Neural crest cell (in vitro differentiated cells): ENCODE results near the gene SASH1. TPM values are rescaled to one million over a fixed set of nuclear protein-coding genes. Genes with fewer than 3 reads are reported as not detected.
A peak's percentile ranks its signal among the peaks of the same experiment; 100 is the strongest.

Source experiments
- DNase-seq: peaks from one replicate; pipeline ENCODE4 v3.0.0; 2021; ENCODE audit warnings: low read depth, mixed read lengths, low spot score
- H3K27ac Mint-ChIP-seq: one replicate; pipeline ENCODE4 v1.8.0; 2021; ENCODE audit warnings: mild to moderate bottlenecking, mixed read lengths; ENCODE audit not compliant: unreplicated experiment
- H3K27me3 Mint-ChIP-seq: 2 replicates; pipeline ENCODE4 v1.8.0; 2021; ENCODE audit warnings: low read depth, mild to moderate bottlenecking, mixed read lengths
- H3K36me3 Mint-ChIP-seq: 2 replicates; pipeline ENCODE4 v1.8.0; 2021; ENCODE audit warnings: low read depth, mild to moderate bottlenecking, mixed read lengths
- H3K4me1 Mint-ChIP-seq: 2 replicates; pipeline ENCODE4 v1.8.0; 2021; ENCODE audit warnings: mixed read lengths
- H3K4me3 Mint-ChIP-seq: one replicate; pipeline ENCODE4 v1.8.0; 2021; ENCODE audit warnings: mild to moderate bottlenecking, mixed read lengths
- H3K9me3 Mint-ChIP-seq: 2 replicates; pipeline ENCODE4 v1.8.0; 2021; ENCODE audit warnings: mixed read lengths
- CTCF ChIP-seq: fragments of 200-600 bp; sonication (generic); conservative IDR thresholded peaks from 2 replicates; pipeline ENCODE4 v1.5.0; 2021; ENCODE audit warnings: antibody characterized with exemption, mild to moderate bottlenecking
- total RNA-seq: library from RNA; stranded (reverse); gene quantifications from 2 replicates; pipeline ENCODE4 v1.2.1, GENCODE V29; 2021

Gene SASH1
- total RNA-seq, 1 donor from 2014 or later = 90.0 TPM

DNA sequence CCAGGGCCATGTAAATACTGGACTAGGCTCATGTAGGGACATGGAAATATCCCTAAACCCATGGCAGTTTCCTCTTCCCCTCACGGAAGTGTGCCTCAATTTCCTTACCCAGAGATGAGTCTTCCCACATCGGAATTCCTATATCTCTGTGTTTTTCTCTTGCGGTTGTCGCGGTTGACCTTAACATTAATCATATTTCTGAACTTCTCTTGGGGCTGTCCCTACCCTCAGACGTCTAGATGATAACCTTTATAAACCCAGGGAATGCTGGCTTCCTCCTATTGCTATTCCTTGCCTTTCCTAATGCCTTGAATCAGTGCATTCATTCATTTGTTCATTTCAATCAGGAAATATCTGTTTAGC, 160.1 kb downstream of the SASH1 start:
- Mint-ChIP-seq H3K4me1 (peaks cover 42% of the 10 kb centered on the region), H3K27ac (no peak overlapping the region), H3K27me3 (no peaks in the 10 kb centered on the region), H3K36me3 (peaks cover 18% of the 10 kb centered on the region), H3K9me3 (no peaks in the 10 kb centered on the region), H3K4me3 (no peak overlapping the region)
- no peak for TF ChIP-seq CTCF
- DNase-seq = no peak

DNA sequence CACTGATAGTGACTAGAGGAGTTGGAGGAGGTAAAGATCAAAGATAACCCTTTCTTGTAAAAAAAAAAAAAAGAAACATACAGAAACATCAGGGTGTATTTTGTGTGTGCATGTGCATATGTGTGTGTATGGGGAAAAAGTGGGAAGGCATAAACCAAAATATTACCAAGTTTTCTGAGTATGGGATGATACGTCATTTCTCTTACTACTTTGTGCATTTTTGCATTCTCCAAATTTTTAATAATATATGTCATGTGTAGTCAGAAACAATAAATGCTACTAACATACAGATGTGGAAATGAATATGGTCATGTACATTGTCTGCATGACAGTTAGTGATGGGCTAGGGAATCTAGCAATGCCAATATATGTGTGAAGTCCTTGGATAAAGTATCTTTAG, 161.1 kb downstream of the SASH1 start:
- TF ChIP-seq CTCF = no peak
- Mint-ChIP-seq H3K4me3 (no peak overlapping the region), H3K27ac (no peak overlapping the region), H3K27me3 (no peaks in the 10 kb centered on the region), H3K36me3 (peaks cover 18% of the 10 kb centered on the region), H3K9me3 (no peaks in the 10 kb centered on the region), H3K4me1 (peaks cover 50% of the 10 kb centered on the region)
- DNase-seq = no peak

DNA sequence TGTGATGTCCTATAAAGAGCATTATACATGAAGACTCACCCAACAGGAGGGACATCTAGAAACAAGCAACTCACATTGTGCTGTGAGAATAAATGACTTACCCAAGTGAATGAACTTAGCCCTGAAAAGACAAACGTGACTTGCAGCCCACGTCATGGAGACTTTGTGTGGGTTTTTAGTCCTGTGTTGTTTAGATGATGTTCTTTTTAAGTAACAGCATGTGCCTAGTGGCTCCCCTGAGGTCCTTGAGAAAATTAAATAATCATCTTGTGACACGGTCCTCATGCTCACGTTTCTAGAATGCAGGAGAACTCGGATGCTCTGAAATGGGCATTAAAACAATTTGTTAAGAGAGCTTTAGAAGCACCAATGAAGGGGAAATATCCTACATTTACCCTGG, 165.1 kb downstream of the SASH1 start:
- DNase-seq = no peak
- TF ChIP-seq CTCF = no peak
- H3K4me3 Mint-ChIP-seq = peak overlapping the region; percentile 90
- no peaks in the 10 kb centered on the region for H3K9me3 Mint-ChIP-seq
- peaks cover 37% of the 10 kb centered on the region for H3K4me1 Mint-ChIP-seq
- H3K27me3 Mint-ChIP-seq = no peaks in the 10 kb centered on the region
- H3K36me3 Mint-ChIP-seq = peaks cover 3% of the 10 kb centered on the region
- peak overlapping the region; percentile 39 for H3K27ac Mint-ChIP-seq

GRCh38 chr6:148508401-148509041, 165.9 kb downstream of the SASH1 start:
- Mint-ChIP-seq H3K4me3 (peak overlapping the region; percentile 90), H3K27ac (peak overlapping the region; percentile 95), H3K9me3 (no peaks in the 10 kb centered on the region), H3K36me3 (peaks cover 6% of the 10 kb centered on the region), H3K4me1 (peaks cover 44% of the 10 kb centered on the region), H3K27me3 (no peaks in the 10 kb centered on the region)
- no peak for DNase-seq
- TF ChIP-seq CTCF = no peak

DNA sequence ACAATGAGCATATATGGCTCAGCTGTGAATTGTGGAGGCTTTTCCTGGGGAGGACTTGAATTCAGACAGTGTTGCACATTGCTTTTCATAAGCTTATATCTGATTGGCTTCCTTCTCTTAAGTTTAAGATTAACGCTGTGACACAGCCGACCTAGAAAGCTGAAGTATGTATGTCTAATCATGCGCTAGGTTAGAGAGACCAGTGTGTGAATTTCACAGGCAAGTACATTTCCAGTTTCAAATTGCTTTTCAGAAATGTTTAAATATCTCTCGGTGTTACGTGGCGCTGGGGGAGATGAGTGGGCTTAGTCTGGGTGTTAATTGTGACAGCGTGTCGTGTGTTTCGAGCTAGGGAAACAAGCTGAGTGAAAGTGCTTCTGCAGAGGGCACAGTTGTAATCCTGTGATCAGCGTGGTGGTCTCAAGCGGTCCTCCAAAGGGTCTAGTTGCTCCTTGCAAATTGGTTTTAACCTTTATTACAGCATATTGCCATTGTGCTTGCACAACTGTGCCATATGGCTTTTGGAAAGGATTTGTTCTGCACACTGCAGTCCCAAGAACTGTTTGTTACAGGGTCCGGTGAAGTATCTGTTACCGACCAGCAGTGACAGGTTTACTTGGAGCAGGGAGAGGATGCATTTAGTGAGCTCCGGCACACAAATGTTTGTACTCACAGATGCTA, 166.6 kb downstream of the SASH1 start:
- Mint-ChIP-seq H3K9me3 (no peaks in the 10 kb centered on the region), H3K4me3 (peak overlapping the region; percentile 90)
- no peak for TF ChIP-seq CTCF

More for the DNA sequence above, 166.6 kb downstream of the SASH1 start:
- no peaks in the 10 kb centered on the region for H3K27me3 Mint-ChIP-seq
- peaks cover 9% of the 10 kb centered on the region for H3K36me3 Mint-ChIP-seq
- peak overlapping the region; percentile 95 for H3K27ac Mint-ChIP-seq
- peaks cover 51% of the 10 kb centered on the region for H3K4me1 Mint-ChIP-seq
- no peak for DNase-seq
